Rectal smooth muscle tissue (tissue), 1 donor: Measurements from ENCODE around the gene ZNF516.

Experiments used
- H3K27ac ChIP-seq: one replicate; pipeline ENCODE4 v1.7.0; 2013; ENCODE audit warnings: low read depth, low read length, inconsistent platforms
- H3K27me3 ChIP-seq: one replicate; pipeline ENCODE4 v1.7.0; 2013; ENCODE audit warnings: low read length; ENCODE audit not compliant: control insufficient read depth, insufficient read depth
- H3K36me3 ChIP-seq: one replicate; pipeline ENCODE4 v1.7.0; 2013; ENCODE audit warnings: low read length; ENCODE audit not compliant: control insufficient read depth, insufficient read depth
- H3K4me1 ChIP-seq: one replicate; pipeline ENCODE4 v1.7.0; 2013; ENCODE audit warnings: low read length; ENCODE audit not compliant: control insufficient read depth, insufficient read depth
- H3K4me3 ChIP-seq: one replicate; pipeline ENCODE4 v1.7.0; 2013; ENCODE audit warnings: low read length
- H3K9ac ChIP-seq: one replicate; pipeline ENCODE4 v1.7.0; 2013; ENCODE audit warnings: low read length

The ZNF516 gene

DNA sequence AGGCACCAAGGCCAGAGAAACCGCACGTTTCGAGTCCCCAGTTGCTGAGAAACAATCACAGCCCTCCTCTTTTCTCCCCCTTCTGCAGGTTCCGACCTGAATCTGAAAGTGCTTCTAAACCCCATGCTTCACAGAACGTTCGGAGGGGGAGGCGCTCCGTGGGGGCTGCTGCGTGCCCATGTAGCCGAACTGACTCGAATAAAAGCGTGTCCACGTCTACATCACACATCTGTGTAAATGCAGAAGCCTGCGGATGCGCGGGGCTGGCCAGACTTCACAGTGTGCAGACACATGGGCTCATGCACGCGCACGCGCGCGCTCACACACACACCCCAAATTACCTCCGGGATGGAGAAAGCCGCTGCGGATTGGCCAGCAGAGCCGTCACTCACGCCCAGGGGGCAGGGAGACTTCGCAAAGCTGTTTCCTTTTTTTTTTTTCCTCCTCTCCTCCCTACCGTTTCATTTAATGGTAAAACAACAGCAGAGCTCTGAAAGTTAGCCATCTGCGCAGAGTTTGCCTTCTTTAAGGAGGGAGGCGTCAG is 2.3 kb downstream of the ZNF516 start:
- Histone ChIP-seq H3K4me1 (peaks cover 6% of the 10 kb centered on the region), H3K27ac (peak overlapping the region; percentile 92), H3K36me3 (no peaks in the 10 kb centered on the region), H3K9ac (peak overlapping the region; percentile 38), H3K4me3 (peak overlapping the region; percentile 94), H3K27me3 (no peaks in the 10 kb centered on the region)

DNA sequence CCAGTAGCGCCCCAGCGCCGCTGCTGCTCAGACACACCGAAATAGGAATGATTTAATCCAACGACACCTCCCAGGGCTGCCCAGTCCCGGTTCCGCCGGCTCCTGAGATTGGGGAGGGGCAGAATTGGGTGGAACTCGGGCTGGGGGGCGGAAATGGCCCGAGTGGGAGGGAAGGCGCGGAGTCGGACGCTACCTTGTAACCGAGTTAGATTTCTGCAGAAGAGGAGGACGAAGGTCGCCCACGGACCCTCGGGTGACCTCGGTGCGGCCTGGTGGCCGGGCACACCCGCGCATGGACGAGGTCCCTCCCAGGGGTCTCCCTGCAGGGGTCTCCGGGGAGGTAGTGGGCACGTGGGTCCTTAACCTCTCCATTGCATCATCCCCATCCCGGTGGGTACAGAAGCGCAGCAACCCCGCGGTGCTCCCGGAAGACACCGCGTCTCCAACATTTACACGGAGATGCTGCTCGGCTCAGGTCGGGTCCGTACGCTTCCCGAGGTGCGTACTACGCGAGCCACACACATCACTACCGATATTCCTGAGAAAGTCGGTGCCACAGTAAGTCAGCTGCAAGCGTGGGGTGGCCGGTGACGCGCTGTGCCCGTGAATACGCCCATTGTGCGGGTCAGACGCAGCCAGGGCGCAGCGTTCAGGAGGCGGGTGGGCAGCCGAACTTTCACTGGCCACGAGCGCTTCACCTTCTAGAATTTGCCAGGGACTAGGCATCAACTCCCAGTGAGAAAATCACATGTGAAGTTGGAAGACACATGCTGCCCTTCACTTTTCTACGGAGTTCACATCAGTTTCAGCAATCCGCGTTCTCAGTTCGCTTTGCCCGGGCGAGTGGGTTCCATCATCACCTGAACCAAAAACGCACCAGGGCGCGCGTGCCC is 3.0 kb downstream of the ZNF516 start:
- Histone ChIP-seq H3K9ac (peak overlapping the region; percentile 51), H3K27ac (peak overlapping the region; percentile 92), H3K36me3 (no peaks in the 10 kb centered on the region), H3K27me3 (no peaks in the 10 kb centered on the region), H3K4me1 (peaks cover 6% of the 10 kb centered on the region), H3K4me3 (peak overlapping the region; percentile 94)

DNA sequence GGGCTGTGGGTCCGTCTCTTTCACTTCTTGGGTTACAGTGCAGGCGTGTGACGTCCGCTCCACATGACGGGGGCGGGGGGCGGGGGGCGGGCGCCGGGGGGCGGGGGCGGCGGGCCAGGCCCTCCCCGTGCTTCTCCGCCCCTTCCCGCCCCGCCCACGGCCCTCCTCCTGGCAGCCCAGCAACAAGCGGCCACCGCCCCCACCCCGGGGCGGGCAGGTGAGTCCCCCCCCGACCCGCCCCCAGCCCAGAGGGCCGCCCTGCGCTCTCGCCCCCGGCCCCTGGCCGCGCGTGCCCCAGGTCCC is 3.6 kb downstream of the ZNF516 start:
- Histone ChIP-seq H3K4me1 (peaks cover 6% of the 10 kb centered on the region), H3K27me3 (no peaks in the 10 kb centered on the region), H3K27ac (peak overlapping the region; percentile 92), H3K36me3 (no peaks in the 10 kb centered on the region), H3K9ac (no peak overlapping the region), H3K4me3 (peak overlapping the region; percentile 94)

DNA sequence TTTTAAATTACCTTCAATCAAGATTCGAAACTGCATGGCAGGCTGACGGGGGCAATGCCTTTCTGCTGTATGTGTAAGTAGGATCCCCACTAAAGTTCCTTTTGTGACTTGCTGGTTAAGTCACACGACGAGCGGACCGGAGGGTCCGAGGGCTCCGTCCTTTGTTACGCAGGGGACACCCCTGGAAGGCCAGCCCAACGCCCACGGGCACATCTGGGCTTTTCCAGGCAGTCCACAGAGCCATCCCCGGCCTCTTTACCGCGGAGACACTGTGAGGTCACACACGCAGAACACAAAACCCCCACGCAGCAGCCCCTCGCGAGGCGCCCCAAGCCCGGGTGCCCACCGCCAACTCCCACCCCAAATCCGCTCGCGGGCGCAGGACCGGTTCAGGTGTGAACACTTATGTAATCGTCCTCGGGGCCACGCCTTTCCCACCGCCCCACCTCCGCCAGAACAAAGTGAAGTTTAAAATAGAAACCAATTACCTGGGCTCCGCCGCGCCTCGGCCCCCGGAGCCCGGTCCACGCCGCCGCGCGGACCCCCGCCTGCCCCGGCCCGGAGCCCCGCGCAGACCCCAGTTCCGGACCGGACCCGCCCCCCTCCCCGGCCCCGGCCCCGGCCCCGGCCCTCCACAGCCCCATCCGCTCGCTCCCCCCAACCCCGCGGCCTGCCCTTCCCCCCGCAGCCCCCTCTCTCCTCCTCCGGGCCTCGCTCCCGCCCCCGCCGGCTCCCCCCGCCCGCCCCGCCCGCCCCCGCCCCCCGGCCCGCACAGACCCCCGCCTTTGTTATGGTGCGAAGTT is 4.2 kb downstream of the ZNF516 start:
- peak overlapping the region; percentile 71 for H3K4me3 ChIP-seq
- peak overlapping the region; percentile 75 for H3K27ac ChIP-seq
- H3K36me3 ChIP-seq: no peaks in the 10 kb centered on the region
- peak overlapping the region; percentile 20 for H3K9ac ChIP-seq
- H3K4me1 ChIP-seq: peaks cover 6% of the 10 kb centered on the region
- H3K27me3 ChIP-seq: no peaks in the 10 kb centered on the region

DNA sequence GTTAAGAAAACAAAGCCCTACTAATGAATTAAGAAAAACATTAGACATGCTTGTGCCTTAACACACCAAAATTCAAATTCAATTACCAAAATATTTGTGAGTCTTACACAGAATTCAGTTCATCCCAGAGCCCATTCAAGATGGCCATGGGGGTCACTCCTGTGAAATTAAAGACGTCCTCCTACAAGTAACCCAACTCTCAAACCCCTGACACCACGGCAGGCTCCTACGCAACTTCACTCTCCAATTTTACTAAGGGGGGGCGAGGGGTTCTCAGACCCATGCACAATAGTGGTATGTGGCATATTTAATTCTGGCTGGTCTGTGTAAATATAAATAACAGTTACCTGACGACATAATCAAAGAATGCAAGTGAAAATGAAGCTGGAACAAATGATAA is 5.0 kb downstream of the ZNF516 start:
- H3K27ac ChIP-seq: no peak overlapping the region
- H3K9ac ChIP-seq: no peak overlapping the region
- H3K4me3 ChIP-seq: no peak overlapping the region
- peaks cover 4% of the 10 kb centered on the region for H3K4me1 ChIP-seq
- H3K36me3 ChIP-seq: no peaks in the 10 kb centered on the region
- H3K27me3 ChIP-seq: no peaks in the 10 kb centered on the region

DNA sequence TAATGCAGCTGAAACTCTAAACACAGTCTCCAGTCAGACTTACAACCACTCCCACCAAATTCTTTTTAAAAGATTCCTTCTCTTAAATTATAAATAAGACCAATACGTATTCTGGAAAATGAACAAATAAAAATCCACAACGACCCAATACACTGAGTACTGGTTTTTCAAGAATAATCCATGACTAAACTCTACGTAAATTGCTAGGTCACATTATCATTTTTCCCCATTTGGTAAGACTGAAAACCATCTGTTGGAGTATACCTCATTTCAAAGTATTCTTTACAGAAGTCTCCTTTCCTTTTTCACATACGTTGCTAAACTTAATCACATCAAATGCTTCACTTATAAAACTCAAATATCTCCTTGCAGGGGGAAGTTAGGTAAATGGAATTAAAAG is 6.0 kb downstream of the ZNF516 start:
- no peak overlapping the region for H3K4me3 ChIP-seq
- no peak overlapping the region for H3K9ac ChIP-seq
- H3K36me3 ChIP-seq: no peaks in the 10 kb centered on the region
- H3K27me3 ChIP-seq: no peaks in the 10 kb centered on the region
- H3K4me1 ChIP-seq: peaks cover 4% of the 10 kb centered on the region
- no peak overlapping the region for H3K27ac ChIP-seq

DNA sequence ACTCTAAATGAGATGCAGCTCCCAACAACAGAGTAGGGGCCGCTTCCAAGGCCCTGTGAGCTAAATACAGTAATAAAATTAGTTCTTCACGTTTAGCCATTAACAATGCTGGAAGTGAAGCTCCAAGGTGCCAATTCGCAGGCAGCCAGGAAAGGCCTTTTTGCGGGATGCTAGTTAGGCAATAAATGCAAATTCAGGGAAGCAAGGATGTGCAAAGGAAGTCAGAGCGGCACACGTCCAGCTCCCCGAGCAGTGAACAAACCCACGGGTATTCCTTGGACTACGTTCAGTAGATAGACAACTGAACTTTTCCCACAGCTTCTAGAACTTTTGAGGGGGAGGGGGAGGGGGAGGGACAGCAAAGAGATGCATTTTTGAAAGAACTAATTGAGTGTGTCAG is 6.9 kb downstream of the ZNF516 start:
- Histone ChIP-seq H3K4me1 (peaks cover 4% of the 10 kb centered on the region), H3K36me3 (no peaks in the 10 kb centered on the region), H3K4me3 (no peak overlapping the region), H3K27ac (no peak overlapping the region), H3K27me3 (no peaks in the 10 kb centered on the region), H3K9ac (no peak overlapping the region)

DNA sequence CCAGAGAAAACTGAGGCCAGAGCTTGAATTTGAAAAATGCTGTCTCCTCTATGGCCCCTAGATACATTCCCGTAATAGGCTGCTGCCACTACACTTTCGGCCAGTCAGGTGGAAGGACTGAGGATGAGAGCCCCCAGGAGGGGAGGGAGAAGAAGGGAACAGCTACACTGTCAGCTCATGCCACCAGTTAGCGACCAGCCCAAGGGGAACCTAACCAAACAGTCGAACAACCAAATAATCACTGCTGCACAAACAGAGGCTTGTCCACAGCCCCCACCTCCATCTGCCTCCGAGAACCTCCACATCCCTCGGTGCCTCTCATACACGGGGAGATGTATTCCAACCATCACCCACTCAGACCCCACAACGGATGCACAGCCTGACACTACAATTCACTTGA is 7.3 kb downstream of the ZNF516 start:
- Histone ChIP-seq H3K9ac (no peak overlapping the region), H3K4me3 (no peak overlapping the region), H3K27me3 (no peaks in the 10 kb centered on the region), H3K36me3 (no peaks in the 10 kb centered on the region), H3K4me1 (peaks cover 4% of the 10 kb centered on the region), H3K27ac (no peak overlapping the region)

DNA sequence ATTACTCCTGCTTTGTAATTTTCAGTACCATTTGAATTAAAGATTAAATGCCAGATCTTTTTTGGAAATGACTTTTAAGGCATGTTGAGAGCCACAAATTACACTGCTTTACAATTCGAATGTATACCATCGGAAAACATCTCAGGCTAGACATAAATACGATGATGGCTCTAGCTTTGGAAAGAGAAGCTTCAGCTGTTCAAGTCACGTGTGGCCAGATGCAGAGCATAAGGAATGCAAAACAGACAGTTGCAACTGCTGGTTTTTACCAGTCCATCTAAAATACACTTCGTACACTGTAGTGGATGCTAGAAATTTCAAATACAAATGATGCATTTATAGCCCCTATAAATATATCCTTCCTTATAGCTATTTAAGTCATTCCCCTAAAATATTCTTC is 8.0 kb downstream of the ZNF516 start:
- Histone ChIP-seq H3K36me3 (no peaks in the 10 kb centered on the region), H3K9ac (no peak overlapping the region), H3K27ac (no peak overlapping the region), H3K4me1 (peaks cover 4% of the 10 kb centered on the region), H3K4me3 (no peak overlapping the region), H3K27me3 (no peaks in the 10 kb centered on the region)

DNA sequence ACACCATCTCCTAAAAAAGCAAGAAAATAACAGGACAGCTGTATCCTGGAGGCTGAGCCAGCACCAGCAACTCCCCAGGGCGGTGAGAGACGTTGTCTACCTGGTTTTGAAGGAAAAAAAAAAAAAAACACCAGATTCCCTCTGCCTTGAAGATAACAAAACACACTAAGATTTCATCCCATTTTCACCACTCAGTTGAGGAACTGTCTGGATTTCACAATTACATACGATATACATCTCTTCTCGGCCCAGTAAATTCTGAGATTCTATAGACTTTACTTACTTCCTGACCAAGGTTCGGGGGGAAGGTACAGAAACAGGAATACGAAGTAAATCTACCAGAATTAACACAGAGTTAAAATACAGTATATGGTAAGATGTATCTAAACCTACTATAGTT is 8.5 kb downstream of the ZNF516 start:
- H3K9ac ChIP-seq: no peak overlapping the region
- H3K36me3 ChIP-seq: no peaks in the 10 kb centered on the region
- H3K4me3 ChIP-seq: no peak overlapping the region
- H3K27ac ChIP-seq: no peak overlapping the region
- no peaks in the 10 kb centered on the region for H3K27me3 ChIP-seq
- peaks cover 4% of the 10 kb centered on the region for H3K4me1 ChIP-seq

DNA sequence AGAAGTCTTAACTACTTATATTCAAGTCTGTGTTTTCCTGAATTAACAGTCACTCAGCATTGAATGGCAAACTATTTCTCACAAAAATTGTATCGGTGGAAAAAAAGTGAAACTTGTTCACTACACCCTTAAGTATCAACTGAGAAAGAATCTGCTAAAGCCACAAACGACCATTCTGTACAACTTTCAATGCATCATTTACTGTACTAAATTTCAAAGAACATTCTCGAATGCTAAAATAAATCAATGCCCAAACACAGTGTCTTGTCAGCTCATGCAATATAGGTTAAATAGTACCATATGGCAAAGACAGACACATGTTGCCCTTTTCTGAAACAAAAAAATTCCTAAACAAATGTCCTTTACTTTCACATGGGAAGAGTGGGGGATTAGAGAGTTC is 9.0 kb downstream of the ZNF516 start:
- Histone ChIP-seq H3K4me1 (peaks cover 4% of the 10 kb centered on the region), H3K36me3 (no peaks in the 10 kb centered on the region), H3K27me3 (no peaks in the 10 kb centered on the region), H3K9ac (no peak overlapping the region), H3K4me3 (no peak overlapping the region), H3K27ac (no peak overlapping the region)

DNA sequence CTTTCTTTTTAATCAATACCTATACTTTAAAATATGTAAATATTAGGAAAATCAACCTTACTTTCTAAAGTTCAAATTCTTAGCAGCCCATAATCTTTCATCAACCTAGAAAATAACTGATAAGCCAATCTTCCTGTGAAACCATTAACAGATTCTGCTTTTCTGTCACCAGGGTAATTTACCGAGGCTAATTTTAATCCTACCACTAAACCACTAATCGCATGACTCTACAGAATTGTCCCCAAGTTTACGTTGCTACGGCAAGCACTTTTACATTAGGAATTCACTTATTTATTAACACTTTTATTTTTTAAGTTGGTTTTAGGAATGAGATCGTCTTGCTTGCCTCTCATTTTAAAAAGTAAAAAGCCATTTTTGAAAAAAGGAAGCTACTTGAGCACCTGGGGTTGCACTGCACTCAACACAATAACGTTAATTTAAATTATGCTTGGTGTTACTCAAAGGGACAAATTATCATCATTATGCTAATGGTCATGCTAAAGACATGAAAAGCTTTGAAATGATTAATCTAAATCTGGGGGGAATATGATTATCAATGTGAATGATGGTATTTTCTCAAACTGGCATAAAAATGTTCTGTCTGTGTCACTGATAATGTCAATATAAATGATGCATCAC is 10.2 kb downstream of the ZNF516 start:
- peaks cover 4% of the 10 kb centered on the region for H3K4me1 ChIP-seq
- no peak overlapping the region for H3K27ac ChIP-seq
- H3K36me3 ChIP-seq: no peaks in the 10 kb centered on the region
- no peak overlapping the region for H3K9ac ChIP-seq
- no peak overlapping the region for H3K4me3 ChIP-seq
- no peaks in the 10 kb centered on the region for H3K27me3 ChIP-seq
